DOHH2 (cell line): ENCODE measurements around the gene RAMP3.

Experiments used
- EZH2phosphoT487 ChIP-seq: fragments of 200-600 bp; sonication (generic); IDR thresholded peaks from 2 replicates; pipeline ENCODE4 v1.6.1; 2017; ENCODE audit warnings: borderline replicate concordance, mild to moderate bottlenecking, antibody characterized with exemption, low read length, moderate library complexity, mixed read lengths
- TF ChIP-seq, protein P1 (sequence below): fragments of 200-600 bp; sonication (generic); IDR thresholded peaks from one replicate; pipeline ENCODE4 v1.5.1; 2014; ENCODE audit warnings: antibody characterized with exemption, mild to moderate bottlenecking, low read depth, low read length; ENCODE audit not compliant: poor library complexity, severe bottlenecking

DNA sequence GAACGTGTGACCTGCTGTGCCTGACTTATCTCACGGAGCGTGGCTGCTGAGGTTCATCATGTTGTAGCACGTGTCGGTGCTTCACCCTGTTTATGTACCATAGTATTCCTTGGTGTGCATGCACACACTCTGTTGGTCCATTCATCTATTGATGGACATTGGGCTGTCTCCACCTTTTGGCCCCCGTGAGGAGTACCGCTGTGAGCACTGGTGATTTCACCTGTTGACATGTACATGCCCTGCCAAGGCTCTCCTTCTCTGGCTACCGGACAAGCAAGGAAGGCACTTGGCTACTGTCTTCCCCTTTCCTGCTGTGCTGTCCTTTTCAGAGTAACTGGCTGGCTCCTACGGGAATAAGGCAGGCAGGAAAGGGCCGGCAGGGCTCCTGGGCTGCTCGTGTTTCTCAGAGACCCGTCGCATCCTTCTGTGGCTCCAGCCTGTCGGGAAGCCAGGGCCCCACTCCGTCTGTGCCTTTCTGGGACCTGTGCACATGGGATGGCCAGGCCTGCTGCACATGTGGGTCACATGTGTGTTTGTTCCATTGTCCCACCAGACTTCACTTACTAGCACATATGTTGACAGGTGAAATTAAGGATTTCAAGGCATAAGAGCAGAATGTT, 28.3 kb upstream of the RAMP3 start:
- TF ChIP-seq, protein P1, sequence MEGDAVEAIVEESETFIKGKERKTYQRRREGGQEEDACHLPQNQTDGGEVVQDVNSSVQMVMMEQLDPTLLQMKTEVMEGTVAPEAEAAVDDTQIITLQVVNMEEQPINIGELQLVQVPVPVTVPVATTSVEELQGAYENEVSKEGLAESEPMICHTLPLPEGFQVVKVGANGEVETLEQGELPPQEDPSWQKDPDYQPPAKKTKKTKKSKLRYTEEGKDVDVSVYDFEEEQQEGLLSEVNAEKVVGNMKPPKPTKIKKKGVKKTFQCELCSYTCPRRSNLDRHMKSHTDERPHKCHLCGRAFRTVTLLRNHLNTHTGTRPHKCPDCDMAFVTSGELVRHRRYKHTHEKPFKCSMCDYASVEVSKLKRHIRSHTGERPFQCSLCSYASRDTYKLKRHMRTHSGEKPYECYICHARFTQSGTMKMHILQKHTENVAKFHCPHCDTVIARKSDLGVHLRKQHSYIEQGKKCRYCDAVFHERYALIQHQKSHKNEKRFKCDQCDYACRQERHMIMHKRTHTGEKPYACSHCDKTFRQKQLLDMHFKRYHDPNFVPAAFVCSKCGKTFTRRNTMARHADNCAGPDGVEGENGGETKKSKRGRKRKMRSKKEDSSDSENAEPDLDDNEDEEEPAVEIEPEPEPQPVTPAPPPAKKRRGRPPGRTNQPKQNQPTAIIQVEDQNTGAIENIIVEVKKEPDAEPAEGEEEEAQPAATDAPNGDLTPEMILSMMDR, result no peak
- no peak for TF ChIP-seq EZH2phosphoT487
